ENCODE measurements around the gene ABHD5.

The ABHD5 gene

DNA sequence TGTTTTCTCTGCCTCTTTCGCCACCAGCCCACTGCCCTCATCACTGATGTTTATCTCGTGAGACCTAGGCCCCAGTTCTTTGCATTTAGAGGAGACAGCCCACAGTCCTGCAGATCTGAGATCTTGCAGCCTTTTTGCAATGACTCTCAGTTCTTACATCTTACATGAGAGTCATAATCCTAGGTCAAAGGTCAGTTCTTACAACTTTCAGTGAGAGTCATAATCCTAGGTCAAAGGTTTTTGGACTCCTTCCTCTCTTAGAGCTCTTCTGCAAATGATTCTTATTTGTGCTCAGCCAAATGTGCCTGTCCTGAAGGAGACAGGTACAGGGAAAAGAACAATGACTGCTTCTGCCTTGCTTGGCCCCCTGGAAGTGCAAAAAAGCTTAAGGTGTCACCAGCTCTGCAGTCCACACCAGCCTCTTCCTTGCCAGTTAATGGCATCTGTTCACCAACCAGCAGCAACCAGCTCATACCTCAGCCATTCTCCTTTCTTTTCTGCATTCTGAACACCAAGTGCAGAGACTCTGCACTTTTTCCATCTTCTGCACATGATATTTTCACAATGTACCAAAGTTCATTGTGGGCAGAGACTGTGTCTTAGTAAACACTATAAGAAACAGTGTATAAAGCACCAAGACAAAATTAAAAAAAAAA is 67.1 kb downstream of the ABHD5 start:
- DNase-seq (ENCODE audit: low spot score), result no peak

DNA sequence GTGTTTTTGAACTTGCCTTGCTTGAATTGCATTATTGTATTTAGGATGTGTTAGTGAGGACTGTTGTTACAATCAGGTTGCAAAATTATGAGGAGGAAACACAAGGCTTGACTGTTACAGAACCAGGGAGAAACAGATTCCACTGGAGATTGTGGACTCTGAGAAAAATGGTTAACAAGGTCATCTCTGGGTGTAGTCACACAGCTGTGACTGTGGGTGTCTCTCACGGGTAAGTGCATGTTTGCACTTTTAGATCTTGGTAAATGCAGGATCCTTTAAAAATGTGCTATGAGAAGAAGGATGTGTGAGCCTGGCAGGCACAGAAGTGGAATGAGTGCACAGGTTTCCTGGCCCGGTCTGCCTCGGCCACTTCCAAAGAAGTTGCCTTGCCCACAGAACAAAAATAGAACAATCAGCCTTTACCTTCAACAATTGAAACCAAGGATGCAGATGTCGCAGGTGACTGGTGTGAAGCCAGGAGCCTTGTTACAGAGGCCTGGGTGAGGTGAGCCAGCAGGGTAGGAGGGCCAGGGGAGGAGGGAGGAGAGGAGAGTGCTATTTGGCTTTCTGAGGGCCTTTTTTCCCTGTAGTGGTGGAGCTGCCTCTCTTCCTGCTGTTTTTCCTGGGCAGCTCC is 68.0 kb downstream of the ABHD5 start:
- DNase-seq (ENCODE audit: low spot score), result no peak

DNA sequence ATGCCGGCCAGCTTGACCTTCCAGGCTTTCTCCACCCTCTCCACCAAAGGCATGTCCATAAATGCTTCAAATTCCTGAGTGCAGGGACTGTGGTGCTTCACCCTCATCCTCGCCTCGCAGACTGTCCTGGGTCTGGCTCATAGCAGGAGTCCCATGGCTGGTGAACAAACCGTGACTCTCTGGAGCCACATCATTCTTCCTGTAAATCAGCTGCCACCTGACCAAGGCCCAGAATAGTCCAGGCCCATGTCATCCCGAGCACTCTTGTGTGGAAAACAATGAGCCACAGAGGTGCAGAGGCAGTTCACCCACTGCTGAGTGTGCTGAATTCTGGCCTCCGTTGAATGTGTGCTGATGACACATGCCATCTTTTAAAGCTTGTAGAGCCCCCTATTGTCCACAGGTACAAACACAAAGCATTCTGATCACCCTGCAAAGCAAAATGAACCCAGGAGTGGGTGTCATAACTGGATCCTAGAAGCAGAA is 68.6 kb downstream of the ABHD5 start:
- DNase-seq (ENCODE audit: low spot score), result peak; percentile 36

DNA sequence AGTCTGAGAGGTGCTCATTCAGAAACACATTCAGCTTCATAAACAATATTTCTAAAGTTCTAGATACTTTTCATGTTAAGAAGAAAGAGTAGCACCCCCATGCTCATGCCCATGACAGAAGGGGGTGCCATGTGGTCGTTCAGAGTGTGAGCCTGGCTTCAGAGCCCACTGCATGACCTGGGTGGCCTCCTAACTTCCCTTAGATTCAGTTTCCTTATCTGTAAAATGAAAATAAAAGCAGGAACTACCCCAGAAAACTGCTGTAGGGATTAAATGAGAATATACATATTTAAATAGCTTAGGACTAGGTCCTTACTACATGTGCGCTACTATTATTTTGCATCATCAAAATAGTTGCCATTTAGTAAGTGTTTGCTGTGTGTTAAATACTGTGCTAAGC is 69.2 kb downstream of the ABHD5 start:
- no peak for DNase-seq (ENCODE audit: low spot score)

DNA sequence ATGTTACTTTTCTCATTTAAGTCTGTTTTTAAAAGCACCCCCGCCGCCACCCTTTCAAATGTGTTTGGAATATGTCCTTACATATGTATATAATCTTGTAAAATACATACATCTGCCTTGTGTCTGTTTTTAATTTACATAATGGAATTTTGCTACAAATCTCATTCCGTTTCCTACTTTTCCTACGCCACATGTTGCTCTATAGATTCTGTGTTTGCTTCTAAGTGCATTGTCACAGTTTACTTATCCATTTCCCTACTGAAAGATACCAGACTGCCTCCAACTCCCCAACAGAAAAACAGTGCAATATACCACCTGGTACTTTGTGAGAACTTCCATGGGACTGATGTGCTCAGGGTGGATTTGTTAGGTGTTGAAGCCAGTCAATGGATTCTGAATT is 70.2 kb downstream of the ABHD5 start:
- DNase-seq (ENCODE audit: low spot score), result no peak

- DNase-seq (ENCODE audit: low spot score), result no peak
Measured at GRCh38 chr3:43762451-43762850, 71.7 kb downstream of the ABHD5 start.

GRCh38 chr3:43764056-43764455 is 73.3 kb downstream of the ABHD5 start:
- DNase-seq (ENCODE audit: low spot score), result no peak

- no peak for DNase-seq (ENCODE audit: low spot score)
Measured at GRCh38 chr3:43764471-43764870, 73.7 kb downstream of the ABHD5 start.

DNA sequence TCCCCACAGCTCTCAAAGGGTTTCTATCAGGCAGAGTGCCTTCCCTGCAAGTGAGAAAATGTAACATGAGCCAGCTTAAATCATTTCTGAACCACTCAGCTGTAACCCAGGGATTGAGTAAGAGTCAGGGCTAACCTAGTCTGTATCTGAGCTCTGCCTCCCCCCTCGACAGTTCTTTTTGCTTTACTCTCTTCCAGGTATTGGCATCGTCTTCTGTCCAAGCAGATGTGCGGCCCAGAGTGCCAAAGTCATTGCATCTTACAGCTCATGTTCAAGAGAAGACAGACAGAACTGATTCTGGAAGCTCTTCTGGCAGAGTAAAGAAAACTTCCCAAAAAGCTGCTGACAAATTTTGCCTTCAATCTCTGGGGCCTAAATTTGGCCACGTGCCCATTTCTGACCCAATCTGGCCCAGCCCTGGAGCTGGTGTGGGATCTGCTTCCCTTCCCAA is 74.8 kb downstream of the ABHD5 start:
- DNase-seq (ENCODE audit: low spot score), result no peak

DNA sequence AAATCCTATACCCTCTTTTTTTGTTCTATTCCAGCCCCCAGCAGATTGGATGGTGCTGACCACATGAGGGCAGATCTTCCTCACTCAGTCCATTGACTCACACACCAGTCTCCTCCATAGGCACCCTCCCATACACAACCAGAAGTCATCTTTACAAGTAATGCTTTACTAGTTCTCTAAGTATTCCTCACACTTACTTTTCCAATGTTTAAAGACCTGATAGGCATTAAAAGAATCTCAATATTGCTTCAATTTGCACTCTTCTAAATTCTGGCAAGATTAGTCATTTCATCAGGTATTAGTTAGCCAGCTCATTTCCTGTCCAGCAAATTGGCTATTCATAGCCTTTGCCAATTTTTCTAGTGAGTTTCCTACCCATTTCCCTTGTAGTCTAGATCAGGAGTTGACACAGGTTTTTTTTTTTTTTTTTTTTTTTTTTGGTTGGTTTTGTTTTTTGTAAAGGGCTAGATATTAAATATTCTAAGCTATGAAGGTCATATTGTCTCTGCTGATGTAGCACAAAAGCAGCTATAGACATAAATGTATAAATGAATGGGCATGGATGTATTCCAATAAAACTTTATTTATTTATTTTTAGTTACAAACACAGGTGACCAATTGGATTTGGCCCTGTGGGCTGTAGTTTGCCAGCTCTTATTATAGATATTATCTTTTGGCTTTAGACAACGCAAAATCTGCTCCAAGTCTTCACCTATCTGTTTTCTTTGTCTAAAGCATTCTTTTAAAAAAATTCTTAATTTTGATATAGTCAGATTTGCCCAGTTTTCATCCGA is 76.1 kb downstream of the ABHD5 start:
- DNase-seq (ENCODE audit: low spot score), result no peak

- DNase-seq (ENCODE audit: low spot score), result peak; percentile 39
Measured at GRCh38 chr3:43768381-43768973, 77.7 kb downstream of the ABHD5 start.

- DNase-seq (ENCODE audit: low spot score), result peak; percentile 90
Measured at GRCh38 chr3:43769097-43769884, 78.6 kb downstream of the ABHD5 start.

- DNase-seq (ENCODE audit: low spot score), result no peak
Measured at GRCh38 chr3:43769885-43770425, 79.2 kb downstream of the ABHD5 start.

GRCh38 chr3:43770426-43771103 is 79.8 kb downstream of the ABHD5 start:
- DNase-seq (ENCODE audit: low spot score), result no peak

- DNase-seq (ENCODE audit: low spot score), result no peak
Measured at GRCh38 chr3:43771610-43772009, 80.9 kb downstream of the ABHD5 start.

DNA sequence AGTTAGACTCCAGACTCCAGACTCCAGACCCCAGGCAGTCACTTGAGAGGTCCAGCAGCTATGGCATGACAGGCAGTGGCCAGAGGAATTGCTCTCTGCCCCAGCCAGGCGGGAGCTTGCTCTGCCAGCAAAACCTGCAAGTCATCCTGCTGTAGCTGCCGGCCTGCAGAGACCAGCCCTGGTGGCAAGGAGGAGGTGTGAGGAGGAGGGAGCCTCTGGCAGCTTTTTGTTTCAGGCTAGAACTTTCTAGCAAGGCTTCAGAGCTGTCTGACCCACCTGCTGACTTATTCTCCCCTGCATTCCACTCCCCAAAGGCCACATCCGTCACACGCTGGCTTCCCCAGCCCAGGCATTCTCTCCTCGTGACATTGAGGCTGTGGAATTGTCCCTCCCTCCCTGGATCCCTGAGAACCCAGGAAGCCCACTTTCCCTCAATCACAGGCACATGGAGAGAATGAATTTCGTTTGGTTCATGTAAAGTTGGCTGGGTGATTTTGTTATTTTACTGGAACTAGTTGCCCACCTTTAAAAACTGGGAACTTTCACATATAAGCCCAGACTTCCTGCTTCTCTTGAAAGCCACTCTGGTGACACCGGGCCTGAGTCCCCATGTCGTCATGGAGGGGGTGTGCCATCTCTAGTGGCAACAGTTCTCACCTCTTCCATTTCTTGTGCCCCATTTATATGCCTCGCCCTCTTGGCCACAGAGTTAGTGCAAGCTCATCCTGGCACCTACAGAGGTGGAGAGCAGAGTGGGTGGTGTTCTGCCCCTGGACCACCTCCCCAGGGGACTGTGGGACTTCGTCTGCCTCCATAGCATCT is 82.7 kb downstream of the ABHD5 start:
- no peak for DNase-seq (ENCODE audit: low spot score)

DNA sequence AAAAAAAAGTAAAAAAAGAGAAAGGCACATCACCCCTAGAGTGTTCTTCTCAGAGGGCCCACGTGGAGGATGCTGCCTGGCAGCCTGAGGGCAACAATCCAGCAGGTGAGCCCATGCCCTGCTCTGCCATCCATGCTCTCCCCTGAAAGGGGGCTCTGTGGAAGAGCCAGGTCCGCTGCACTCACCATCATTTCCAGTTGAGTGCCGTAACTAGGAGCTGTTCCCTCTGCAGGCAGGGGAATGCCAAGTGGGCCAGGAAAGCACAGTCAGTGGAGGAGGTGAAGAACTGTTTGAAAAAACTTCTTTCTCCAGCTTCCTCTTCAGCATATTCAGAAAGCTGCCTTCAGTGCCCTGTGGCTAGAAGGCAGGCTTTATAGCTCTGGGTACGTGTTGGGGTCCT is 84.1 kb downstream of the ABHD5 start:
- DNase-seq (ENCODE audit: low spot score), result peak; percentile 49

GRCh38 chr3:43776101-43776500 is 85.4 kb downstream of the ABHD5 start:
- DNase-seq (ENCODE audit: low spot score), result no peak

DNA sequence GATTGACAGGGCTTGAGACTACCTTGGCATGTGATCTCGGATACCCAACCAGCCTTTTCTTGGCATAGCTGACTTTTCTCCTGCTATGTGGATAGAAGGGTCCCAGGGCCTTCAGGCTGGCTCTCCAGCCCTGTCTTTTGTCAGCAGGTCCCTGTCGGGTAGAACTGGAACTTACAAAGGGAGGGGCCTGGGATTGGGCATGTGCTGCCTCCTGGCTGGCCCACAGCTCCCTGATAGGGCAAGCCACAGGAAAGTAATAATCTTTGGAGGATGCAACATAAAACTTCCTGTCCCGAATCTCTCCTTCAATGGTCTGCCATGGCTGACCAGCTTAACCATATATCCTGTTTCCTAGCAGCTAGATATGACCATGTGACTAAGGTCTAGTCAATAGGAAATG is 89.1 kb downstream of the ABHD5 start:
- DNase-seq (ENCODE audit: low spot score), result no peak

DNA sequence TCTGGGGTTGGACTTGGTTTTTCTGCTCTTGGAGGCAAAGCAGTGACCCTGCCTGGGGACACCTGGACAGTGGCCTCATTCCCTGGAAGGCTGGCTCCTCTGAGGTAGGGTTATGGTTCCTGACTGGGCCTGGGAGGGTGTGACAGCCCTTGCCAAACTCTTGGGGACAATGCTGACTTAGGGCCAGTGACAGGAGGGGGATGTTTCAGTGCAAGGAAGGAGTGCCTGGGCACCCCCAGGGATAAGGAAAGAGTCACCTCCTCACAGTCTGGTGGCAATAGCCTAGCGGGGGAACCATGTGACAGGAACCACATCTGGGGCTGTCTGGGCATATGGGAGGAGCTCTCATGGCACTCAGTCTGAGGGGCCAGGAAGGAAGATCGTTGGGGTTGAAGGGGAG is 91.8 kb downstream of the ABHD5 start:
- no peak for DNase-seq (ENCODE audit: low spot score)
